Limb (tissue), 2 donors: Measurements from ENCODE around the gene TNS1.

Experiments
- DNase-seq, 2 donors: peaks; one replicate each; pipeline ENCODE4 v3.0.0-alpha.2; 2016; ENCODE audit errors: extremely low spot score in 2 of 2

The TNS1 gene

DNA sequence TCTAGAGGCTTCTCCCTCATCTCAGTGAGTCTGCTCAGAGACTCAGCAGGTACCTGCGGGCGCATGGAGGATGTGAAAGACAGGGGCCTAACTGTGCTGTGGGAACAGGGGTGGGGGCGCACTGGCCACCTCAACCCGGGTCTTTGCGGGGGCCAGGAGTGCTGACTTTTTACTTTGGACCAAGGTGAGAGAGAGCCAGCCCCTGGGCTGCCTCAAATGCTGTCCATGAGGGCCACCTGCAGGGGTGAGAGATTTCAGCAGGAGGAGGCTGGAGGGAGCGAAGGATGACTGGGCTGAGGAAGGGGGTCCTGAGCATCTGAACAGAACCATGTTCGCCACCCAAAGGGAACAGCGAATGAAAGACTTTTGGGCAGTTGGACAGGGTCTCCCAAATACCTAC is 129.4 kb downstream of the TNS1 start:
- DNase-seq, result no peak

DNA sequence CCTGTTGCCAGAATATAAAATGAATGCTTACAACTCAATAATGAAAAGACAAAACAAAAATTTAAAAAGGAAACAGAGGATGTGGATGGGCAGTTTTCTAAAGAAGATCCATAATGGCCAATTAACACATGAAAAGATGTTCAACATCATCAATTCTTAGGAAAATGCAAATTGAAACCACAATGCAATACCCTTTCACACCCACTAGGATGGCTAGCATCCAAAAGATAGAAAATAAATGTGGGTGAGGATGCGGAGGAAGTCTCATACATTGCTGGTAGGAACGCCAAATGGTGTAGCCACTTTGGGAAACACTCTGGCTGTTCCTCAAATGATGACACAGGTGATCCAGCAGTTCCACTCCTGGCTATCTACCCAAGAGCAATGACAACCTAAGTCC is 130.5 kb downstream of the TNS1 start:
- DNase-seq, result no peak

DNA sequence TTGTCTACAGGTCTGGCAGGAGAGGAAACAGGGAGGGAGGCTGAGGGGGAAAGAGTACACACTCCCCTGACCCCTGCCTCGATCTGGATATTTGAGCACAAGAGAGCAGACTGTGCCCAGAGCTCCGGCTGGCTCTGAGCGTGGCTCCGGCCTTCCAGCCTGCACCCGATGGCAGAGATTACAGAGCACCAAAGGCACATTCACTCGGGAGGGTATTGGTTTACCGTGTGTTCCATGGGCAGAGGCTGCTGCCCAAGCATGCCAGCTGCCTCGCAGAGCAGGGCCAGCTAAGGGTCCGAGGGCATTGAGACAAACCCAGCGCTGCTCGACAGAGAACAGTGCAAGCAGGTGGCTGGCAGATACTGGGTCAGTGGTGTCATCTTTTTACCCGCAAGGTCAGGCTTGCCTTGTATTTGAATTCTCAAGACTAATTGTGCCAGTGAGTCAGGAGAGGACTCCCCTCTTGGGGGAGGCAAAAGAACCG is 132.2 kb downstream of the TNS1 start:
- no peak for DNase-seq

DNA sequence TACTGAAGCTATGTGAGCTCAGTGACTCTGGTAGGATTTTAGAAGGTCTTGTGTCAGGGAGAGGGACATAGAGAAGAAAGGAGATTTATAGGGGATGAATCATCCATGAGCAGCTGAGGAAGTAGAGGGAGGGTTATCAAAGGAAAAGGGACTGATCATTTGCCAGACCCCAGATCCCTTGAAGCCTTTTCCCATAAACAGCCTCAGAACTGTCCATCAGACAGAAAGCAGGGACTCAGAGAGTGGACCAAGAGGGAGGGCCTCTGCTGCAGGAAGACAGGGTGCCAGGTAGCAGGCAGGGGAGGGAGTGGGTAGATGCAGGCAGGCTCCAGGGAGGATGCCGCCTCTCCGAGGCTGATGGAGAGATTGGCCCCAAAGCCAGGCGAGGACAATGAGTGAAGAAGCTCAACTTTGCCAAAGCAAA is 133.9 kb downstream of the TNS1 start:
- no peak for DNase-seq

DNA sequence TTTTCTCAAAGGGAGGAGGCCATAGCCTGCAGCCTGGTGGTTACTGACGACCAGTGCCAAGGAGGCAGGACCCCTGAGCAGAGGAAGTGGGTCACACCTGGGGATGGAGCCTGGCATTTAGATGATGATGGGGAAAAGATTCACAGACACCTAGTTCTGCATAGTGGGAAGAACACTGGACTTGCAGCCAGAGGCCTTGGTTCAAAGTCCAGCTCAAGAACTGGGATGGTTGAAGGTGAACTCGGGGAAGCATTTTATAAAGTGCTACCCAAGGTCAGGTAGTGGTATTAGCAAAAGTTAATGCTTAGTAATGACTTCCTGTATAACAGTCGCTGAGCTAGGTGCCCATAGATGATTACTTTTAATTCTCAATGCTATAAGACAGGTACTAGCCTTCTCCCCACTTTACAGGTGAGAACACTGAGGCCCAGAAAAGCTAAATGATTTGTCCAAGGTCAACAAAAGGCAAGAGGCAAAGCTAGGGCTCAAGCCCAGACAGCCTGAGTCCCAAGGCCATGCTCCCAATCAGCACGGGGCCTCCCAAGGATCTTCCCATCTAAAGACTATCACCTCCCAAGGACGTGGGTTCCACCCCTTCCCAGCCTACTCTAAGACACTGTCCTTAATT is 134.4 kb downstream of the TNS1 start:
- no peak for DNase-seq

DNA sequence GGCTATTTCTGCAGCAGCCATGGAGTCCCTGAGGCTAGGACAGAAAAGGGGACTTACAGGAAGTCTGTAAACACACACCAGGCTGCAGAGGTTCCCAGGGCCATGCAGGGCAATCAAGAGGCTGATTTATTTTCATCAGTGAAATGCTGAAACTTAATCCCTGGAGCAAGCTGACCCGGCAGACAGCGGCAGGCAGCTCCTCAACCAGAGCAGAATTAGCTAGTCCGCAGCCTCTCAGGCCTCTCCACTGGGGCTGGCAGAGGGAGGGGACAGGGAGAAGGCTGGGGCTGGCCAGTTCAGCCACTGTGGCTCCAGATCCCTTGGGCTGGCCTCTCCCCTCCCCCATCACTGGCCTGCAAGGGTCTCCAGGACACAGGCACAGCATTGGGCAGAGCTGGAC is 136.3 kb downstream of the TNS1 start:
- DNase-seq, result no peak

DNA sequence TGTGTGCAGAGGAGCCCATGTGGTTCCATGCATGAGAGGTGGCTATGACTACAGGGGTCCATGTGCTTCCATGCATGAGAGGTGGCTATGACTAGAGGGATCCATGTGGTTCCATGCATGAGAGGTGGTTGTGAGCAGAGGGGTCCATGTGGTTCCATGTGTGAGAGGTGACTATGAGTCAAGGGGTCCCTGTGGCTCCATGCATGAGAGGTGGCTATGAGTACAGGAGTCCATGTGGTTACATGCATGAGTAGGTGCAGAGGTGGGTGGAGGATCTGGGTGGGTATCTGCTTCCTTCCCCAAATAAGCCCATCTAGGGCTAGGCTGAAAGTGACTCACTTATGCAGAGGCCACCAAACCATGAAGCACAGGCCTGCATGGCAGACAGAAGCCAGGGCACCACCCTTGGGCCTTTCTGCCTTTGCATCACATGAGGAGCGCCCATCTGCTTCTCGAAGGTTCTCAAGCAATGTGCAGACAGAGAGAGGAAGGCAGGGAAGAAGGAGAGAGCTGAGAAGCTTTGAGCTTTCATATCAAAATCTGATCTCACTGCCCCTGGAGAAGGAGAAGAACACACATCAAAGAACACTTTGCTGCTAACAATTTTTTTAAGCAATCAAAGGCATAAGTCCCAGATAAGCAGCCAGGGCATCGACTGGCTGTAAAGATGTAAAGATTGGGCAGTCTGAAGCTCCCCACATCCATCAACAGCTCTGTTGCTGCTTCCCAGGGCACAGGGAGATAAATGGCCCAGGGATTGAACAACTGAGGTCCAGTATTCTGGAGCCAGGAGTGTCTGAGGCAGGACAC is 137.6 kb downstream of the TNS1 start:
- no peak for DNase-seq

DNA sequence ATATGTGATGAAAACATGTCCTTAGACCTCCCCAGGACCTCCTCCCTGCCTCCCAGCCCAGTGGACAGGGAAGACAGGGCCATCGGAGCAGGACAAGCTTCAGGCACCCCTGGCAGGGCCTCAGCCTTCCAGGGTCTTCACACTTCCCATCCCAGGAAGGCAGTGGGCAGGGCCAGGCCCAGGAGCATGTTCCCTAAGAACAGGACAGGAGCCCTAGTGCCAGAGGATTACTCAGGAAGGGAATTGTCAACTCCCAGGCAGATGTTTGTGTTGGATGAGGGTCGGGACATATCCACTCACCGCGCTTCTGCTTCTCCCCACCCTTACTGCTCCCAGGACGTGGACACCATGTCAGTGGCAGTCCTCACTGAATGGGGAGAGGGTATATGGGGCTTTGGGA is 138.9 kb downstream of the TNS1 start:
- DNase-seq, result no peak

DNA sequence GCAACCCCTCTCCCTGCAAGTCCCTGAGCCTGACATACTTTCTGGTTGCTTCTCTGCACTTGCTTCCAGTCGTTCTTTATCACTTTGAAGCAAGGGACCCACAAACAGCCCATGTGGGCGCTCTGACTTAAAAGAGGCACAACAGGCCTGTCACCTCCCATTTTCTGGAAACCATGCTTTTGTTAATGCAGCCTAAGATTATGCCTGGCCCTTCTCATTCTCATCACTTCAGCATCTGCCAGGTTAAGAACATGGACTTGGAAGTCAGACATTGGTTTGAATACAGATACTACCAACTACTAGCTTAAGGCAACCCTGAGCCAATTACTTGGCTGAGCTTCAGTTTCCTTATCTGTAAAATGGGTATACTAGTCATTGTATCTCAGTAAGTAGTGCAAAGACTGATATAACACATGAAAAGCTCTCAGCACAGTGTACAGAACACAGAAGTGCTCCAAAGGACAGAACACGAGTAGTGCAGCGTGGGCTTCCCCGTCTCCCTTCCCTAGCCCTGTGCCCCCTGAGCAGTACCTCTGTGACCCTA is 141.4 kb downstream of the TNS1 start:
- no peak for DNase-seq

DNA sequence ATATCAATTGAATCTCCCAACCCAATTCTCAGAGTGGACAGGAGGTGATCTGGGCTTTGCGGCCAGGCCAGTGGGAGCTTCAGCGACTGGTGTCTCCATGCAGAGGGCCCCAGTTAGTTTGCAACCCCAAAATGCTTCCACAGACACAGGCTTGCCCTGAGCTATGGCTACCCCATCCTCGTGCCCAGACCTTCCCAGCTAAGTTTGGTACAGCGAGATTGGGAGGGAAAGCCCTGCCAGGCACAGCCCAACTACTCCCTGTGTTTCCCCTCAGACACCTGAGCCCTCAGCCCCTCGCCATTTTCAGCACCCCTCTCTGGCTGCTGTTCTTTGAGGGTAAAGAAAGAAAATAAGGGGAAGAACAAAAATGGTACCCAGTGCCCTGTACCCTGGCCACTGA is 142.9 kb downstream of the TNS1 start:
- DNase-seq, result no peak

DNA sequence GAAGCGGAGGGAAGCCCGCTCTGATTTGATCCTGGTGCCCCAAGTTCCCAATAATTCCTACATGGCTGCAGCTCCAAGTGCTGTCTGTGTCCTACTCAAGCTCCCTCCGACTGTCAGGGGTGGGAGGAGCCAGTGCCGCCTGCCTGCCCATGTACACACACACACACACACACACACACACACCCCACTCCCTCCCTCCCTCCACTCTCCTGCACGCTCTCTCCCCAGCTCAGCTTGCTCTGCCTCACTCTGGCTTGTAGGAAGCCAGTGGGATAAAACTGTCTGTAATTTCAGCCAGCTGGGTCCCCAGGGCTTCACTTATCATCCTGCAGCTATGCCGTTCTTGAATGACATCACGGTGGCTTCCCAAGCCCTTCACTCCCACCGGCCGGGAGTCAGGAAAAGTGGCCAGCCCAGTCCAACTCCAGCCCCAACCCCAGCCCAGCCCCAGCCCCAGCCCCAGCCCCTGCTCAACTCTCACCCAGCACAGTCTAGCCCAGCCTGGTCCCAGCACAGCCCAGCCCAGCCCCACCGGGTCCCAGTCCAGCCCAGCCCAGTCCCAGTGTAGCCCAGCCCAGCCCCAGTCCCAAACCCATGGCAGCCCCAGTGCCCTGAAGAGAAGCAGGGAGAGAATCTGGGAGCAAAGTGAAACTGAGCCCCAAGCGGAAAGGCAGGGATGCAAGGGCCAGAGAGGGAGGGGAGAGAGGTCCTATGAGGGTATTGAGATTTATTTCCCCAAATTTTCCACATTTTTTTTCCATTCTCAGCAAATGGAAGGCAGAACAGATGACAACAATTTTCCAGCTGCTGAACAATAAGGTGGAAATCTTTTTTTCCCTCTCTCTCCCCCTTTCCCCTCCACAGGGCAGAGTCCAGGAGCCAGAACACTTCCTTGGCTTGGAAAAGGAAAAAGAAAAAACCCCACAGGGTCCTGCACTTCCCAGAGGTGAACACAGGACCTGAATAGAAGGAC is 144.0 kb downstream of the TNS1 start:
- DNase-seq, result peak; percentile 92 to 94

DNA sequence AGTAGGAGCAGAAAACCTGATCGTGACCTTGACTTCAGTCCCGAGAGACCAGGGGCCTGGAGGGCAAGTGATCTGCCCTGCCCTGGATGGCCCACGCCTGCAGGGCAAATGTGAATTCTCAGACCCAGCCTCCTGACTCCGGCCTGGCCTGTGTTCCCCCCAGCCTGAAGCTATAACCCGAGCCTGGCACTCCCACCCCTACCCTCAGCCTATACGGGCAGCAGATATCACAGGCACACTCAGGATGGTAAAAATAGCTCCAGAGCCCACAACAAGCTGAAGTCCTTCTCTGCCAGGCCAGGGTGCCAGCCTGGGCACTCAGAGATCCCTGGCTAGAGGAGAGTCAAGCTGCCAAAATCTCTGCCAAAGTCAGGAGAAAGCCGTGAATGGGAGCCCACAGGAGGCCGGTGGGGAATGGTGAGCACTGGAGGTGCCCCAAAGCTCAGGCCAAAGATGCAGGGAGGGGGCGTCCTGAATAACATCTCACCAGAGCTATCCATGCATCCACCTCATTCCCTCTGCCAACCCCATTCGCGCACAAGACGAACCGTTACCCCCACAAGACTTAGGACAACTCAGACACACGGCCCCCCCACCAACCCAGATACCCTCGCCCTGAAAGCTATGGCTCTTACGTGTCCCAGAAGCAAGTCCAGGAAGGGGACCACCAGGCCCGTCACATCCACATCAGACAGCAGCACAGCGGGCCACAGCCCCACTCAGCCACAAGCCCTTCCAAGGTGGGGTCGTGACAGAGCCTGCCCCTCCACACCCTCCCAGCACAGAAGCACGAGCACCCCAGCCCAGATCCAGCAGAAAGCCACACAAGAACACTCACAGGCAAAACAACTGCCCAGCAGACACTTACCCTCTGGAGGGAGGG is 144.9 kb downstream of the TNS1 start:
- DNase-seq, result no peak

DNA sequence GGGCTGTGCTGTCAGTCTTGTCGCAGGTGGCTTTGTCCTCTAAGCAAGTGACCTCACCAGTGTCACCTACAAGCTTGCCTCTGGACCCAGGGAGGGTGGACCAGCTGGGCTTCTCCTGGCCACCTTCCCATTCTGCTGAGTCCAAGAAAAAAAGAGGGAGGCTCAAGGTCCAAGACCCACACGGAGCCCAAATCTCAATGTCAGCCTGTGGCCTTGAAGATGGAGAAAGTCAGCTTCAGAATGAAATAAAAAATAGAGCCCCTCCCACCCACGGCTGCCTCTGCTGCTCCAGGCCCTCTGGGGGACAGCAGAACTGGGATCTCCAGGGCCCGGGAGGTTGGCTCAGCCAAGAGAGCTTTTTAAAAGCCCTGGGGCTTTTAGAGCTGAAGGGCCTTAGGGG is 145.9 kb downstream of the TNS1 start:
- DNase-seq, result no peak

DNA sequence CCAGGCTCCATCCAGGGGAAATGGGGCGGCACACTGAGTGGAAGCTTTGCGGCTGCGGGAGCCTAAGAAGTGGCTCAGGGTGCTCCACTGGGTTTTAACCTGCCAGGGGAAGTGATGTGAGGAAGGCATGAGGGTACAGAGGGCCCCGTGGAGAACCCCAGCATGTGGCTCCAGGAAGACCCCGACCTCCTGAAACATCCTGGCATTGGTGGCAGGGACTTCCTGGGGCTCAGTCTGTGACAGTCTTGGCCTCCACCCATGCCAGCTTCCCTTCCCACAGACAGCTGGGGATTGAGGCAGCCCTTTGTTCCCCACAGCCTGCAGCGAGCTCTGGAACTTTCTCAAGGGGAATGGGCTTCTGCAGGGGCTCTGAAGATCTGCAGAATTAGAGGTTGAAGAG is 146.6 kb downstream of the TNS1 start:
- DNase-seq, result no peak

DNA sequence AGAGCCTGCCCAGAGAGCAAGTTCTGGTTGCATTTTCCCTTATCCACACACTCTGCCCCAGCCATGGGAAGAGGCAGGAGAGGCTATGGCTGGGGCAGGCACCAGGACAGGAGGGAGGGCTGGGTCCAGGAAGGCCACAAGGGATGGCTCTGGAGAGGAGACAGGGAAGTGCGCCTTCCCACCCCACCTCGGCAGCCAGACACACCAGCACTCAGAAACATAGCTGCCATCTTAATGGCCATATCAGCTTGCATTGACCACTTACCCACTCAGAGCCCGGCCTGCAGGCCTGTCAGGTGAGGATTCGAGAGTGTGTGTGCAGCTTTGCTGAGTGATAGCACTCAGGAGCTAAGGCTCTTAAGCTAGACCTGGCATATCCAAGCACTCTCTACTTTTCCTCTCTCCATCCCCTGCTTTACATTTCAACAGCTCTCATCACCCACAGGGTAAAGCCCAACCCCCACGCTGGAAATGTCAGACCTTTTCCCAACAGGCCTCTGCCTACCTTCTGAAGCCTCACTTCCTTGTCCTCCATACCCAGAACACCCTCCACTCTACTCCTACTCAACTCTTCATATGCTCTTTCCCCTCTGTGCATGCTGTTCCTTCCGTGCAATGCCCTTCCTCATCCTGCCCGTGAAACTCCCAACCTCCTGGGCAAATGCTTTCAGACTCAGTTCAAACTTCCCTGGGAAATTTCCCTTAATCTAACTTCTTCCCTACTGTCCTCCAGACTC is 147.9 kb downstream of the TNS1 start:
- no peak for DNase-seq

DNA sequence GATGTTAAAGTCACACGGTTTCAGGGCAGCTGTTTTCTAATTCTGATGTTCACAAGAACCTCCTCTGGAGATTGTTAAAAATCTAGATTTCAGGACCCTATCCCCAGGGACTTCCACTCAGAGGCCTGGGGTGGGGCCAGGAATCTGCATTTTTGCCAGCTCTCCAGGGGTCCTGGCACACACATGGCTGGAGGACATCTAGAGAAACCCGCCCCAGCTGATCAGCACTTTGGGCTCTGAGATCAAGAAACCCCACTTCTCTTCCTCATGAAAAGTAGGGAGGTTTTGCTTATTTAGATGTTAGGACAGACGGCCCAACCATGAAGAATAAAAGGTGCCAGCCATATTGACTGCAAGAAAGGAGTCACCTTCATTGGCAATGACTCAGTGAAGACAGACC is 148.8 kb downstream of the TNS1 start:
- DNase-seq, result no peak

DNA sequence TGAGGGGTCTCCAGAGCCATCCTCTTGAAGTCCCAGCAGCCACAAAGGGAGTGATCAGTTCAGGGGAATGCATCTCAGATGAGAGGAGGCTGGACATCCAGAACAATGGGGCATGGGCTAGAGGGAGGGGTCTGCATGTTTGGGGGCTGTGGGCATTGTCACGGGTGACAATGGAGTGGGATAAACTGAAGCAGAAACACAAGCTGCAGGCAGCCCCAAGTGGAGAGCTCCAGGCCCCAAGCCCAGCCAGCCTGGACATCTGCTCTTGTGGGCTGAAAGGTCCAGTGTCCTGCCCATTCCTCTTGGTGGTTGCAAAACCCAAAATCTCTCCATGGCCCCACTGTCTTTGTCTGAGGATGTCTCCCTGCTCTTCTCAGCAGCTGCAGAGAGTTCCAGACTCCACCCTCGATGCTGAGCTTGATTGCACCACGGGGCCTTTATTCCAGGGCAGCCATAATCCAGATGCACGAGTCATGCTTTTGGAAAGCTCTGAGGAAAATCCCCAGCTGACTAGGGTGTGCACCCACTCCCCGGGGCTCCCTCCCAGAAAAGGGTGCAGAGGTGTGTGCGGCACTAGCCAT is 149.4 kb downstream of the TNS1 start:
- no peak for DNase-seq

DNA sequence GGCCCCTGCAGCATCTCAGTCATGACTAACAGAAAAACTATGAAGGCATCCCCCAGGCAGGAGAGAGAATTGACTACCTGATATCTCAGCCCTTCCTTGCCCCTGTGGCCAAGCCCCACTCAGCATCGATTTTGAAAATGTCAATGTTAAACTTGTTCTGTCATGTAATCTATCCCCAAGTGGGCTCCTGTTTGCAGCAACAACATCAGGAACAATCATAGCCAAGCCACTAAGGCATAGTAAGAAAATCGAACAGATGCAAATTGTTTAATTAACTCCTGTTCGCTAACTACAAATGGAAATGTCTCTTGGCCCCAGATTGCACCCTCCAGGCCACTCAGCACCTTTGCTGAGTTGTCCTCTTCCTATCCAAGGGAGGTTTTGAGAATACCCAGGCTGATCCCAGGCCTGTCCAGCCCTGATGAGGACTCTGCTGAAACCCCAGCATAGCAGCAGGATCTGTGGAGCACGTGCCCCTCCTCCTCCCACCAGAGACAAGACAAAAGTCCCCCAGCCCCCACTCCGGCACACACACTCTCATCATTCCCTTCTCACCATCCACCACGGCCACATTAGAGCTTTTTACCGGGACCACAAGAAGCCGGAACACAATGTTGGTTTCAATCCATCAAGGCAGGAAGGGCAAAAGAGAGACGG is 150.1 kb downstream of the TNS1 start:
- no peak for DNase-seq
